Measurements from ENCODE around the gene DIO1. TPM values are rescaled to one million over a fixed set of nuclear protein-coding genes. Genes with fewer than 3 reads are reported as not detected.

Gene DIO1
- total RNA-seq, 2 donors from 2014 or later: not detected

DNA sequence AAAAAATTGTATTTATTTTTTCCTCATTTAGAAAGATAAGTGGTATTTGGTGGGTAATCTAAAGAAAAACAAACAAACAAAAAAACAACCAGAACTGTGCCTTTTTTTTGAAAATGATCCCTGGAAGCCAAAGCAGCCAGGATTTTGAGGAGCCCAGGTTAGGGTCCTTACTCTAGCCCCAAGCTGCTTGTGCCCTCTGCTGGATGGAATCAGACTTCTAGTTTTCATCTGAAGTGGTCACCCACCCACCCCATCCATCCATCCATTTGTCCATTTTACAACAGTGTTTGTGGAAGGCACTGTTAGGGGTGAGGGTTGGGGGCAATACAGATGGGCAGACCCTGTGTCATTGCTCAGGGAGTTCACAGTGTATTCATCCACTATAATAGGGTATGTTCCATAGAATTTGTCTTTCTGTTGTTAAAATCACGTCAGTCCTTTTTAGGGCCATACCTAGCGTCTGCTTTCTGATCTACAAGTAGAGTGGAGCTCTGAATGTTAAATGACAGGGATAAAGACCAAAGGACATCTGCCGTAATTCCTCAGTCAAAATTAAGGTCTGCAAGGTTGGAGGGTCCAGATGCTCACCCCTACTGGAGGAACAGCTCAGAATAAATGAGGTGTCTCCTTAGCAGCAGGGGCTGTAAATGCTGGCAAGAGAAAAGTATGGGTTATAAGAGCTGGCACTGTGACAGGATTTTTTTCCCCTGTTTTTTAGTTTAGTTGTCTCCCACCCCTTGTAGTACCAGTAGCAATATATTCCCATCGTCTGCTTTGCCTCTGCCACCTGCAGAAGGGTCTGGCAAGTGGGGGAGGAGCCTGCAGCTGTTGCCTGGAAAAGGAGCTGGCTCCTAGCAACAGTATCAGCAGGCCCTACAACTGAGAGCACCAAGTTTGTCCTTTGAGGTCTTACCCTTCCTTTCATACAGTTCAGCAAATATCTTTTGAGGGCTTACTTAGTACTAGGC lies 55.3 kb downstream of the DIO1 start:
- Histone ChIP-seq H3K27ac (no peak overlapping the region), H3K36me3 (peaks cover 7% of the 10 kb centered on the region), H3K9me3 (no peaks in the 10 kb centered on the region), H3K4me3 (no peak overlapping the region), H3K27me3 (replicated peaks; ENCODE audit: insufficient read depth) (no peaks in the 10 kb centered on the region), H3K4me1 (ENCODE audit: control insufficient read depth in 1 of 2, low read depth in 2 of 2) (peaks cover 13 to 38% of the 10 kb centered on the region in 2 donors)
- TF ChIP-seq, protein P1, sequence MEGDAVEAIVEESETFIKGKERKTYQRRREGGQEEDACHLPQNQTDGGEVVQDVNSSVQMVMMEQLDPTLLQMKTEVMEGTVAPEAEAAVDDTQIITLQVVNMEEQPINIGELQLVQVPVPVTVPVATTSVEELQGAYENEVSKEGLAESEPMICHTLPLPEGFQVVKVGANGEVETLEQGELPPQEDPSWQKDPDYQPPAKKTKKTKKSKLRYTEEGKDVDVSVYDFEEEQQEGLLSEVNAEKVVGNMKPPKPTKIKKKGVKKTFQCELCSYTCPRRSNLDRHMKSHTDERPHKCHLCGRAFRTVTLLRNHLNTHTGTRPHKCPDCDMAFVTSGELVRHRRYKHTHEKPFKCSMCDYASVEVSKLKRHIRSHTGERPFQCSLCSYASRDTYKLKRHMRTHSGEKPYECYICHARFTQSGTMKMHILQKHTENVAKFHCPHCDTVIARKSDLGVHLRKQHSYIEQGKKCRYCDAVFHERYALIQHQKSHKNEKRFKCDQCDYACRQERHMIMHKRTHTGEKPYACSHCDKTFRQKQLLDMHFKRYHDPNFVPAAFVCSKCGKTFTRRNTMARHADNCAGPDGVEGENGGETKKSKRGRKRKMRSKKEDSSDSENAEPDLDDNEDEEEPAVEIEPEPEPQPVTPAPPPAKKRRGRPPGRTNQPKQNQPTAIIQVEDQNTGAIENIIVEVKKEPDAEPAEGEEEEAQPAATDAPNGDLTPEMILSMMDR (IDR thresholded peaks at IDR 0.05): peak; percentile 39
- DNase-seq (ENCODE audit: low spot score) (no peak), ATAC-seq (ENCODE audit: insufficient number of reproducible peaks, low FRiP score, low read depth) (no peak)

DNA sequence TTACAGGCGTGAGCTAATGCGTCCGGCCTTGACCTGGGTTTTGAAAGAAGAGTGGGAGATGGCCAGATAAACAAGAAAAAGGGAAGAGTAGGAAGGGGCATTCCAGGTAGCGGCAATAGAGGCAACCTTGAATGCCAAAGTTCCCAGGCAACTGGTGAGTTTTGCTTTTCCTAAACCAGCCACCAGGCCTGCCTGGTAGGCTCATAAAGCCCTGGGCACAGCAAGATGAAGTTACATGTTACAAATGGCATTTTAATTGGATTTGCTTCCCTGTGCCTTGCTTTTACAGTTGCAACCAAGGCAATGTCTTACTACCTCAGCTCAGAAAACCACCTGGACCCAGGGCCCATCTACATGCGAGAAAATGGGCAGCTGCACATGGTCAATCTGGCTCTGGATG lies 57.7 kb downstream of the DIO1 start:
- ATAC-seq (ENCODE audit: insufficient number of reproducible peaks, low FRiP score, low read depth): no peak
- no peaks in the 10 kb centered on the region for H3K9me3 ChIP-seq
- H3K27me3 ChIP-seq (replicated peaks; ENCODE audit: insufficient read depth): no peaks in the 10 kb centered on the region
- no peak overlapping the region for H3K27ac ChIP-seq
- no peak for DNase-seq (ENCODE audit: low spot score)
- TF ChIP-seq, protein P1 (IDR thresholded peaks at IDR 0.05): no peak
- peaks cover 8 to 39% of the 10 kb centered on the region in 2 donors for H3K4me1 ChIP-seq (ENCODE audit: control insufficient read depth in 1 of 2, low read depth in 2 of 2)
- H3K36me3 ChIP-seq: peaks cover 7% of the 10 kb centered on the region
- no peak overlapping the region for H3K4me3 ChIP-seq

DNA sequence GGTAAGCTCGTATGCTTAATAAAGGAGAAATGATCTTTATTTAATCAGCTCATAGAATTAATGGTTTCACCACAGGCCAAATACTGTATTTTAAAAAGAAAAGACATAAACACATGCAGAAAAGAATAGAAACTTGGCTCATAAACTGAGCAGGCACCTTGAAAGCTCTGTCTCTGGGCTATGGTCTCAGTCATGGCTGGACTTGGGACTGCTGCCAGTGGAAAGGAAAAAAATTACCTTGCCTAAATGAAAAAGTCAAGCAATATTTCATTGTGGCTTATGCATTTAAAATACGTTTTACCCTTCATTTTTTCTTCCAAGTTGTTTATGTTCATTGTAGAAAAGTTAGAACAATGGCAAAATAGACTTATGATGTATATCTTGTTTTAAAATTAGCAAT lies 60.1 kb downstream of the DIO1 start:
- H3K36me3 ChIP-seq: peaks cover 7% of the 10 kb centered on the region
- peaks cover 0 to 26% of the 10 kb centered on the region in 2 donors for H3K4me1 ChIP-seq (ENCODE audit: control insufficient read depth in 1 of 2, low read depth in 2 of 2)

DNA sequence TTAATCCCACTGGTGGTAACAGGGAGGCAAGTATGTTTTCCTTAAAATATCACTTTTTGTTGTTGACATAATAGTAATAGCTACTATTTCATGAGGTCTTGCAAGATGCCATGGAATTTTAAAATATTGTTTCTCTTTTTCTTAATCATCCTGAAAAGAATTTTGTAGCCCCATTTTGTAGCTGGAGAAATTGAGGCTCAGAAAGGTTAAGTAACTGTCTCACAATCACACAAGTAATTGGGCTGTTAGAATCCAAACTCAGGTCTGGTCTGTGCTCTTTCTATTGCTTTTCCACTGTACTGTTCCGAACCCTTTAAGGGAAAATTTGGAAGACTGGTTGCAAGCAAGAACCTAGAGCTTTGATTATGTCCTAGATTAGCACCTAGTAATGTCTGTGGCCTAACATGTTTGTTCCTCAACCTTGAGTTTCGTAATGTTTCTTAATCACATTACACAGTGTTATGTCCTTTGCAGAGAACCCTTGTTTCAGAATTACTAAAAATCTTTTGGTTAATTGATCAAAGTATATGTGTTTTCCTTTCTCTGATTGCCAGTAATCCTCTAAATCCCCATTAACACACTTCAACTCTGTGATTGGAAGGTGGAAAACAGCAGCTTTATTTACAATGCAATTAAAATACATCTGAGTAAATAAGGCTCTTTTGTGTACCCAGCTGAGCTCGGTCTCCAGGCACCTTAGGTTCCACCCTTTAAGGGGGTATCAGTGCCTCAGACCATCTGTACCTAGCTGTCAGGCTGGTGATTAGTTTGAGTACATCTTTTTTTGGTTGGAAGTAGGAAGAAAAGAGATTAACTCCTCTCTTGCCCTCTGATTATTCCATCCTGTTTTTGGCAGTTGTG lies 62.6 kb downstream of the DIO1 start:
- Histone ChIP-seq H3K4me1 (ENCODE audit: control insufficient read depth in 1 of 2, low read depth in 2 of 2) (peaks cover 0 to 17% of the 10 kb centered on the region in 2 donors), H3K9me3 (no peaks in the 10 kb centered on the region), H3K27ac (no peak overlapping the region), H3K27me3 (replicated peaks; ENCODE audit: insufficient read depth) (no peaks in the 10 kb centered on the region), H3K36me3 (peaks cover 21% of the 10 kb centered on the region), H3K4me3 (no peak overlapping the region)
- TF ChIP-seq, protein P1 (IDR thresholded peaks at IDR 0.05): no peak
- DNase-seq (ENCODE audit: low spot score) (no peak), ATAC-seq (ENCODE audit: insufficient number of reproducible peaks, low FRiP score, low read depth) (no peak)

More for the DNA sequence above, 60.1 kb downstream of the DIO1 start:
- Histone ChIP-seq H3K27me3 (replicated peaks; ENCODE audit: insufficient read depth) (no peaks in the 10 kb centered on the region), H3K27ac (no peak overlapping the region), H3K4me3 (no peak overlapping the region), H3K9me3 (no peaks in the 10 kb centered on the region)
- TF ChIP-seq, protein P1 (IDR thresholded peaks at IDR 0.05): no peak
- ATAC-seq (ENCODE audit: insufficient number of reproducible peaks, low FRiP score, low read depth) (no peak), DNase-seq (ENCODE audit: low spot score) (no peak)

All from thoracic aorta (tissue), 2 donors.